Rectal smooth muscle tissue (tissue), 1 donor: ENCODE data around the gene CDH9.

Experiments
- H3K27ac ChIP-seq: one replicate; pipeline ENCODE4 v1.7.0; 2013; ENCODE audit warnings: low read depth, low read length, inconsistent platforms
- H3K27me3 ChIP-seq: one replicate; pipeline ENCODE4 v1.7.0; 2013; ENCODE audit warnings: low read length; ENCODE audit not compliant: control insufficient read depth, insufficient read depth
- H3K36me3 ChIP-seq: one replicate; pipeline ENCODE4 v1.7.0; 2013; ENCODE audit warnings: low read length; ENCODE audit not compliant: control insufficient read depth, insufficient read depth
- H3K4me1 ChIP-seq: one replicate; pipeline ENCODE4 v1.7.0; 2013; ENCODE audit warnings: low read length; ENCODE audit not compliant: control insufficient read depth, insufficient read depth
- H3K4me3 ChIP-seq: one replicate; pipeline ENCODE4 v1.7.0; 2013; ENCODE audit warnings: low read length
- H3K9ac ChIP-seq: one replicate; pipeline ENCODE4 v1.7.0; 2013; ENCODE audit warnings: low read length

CDH9 gene, protein sequence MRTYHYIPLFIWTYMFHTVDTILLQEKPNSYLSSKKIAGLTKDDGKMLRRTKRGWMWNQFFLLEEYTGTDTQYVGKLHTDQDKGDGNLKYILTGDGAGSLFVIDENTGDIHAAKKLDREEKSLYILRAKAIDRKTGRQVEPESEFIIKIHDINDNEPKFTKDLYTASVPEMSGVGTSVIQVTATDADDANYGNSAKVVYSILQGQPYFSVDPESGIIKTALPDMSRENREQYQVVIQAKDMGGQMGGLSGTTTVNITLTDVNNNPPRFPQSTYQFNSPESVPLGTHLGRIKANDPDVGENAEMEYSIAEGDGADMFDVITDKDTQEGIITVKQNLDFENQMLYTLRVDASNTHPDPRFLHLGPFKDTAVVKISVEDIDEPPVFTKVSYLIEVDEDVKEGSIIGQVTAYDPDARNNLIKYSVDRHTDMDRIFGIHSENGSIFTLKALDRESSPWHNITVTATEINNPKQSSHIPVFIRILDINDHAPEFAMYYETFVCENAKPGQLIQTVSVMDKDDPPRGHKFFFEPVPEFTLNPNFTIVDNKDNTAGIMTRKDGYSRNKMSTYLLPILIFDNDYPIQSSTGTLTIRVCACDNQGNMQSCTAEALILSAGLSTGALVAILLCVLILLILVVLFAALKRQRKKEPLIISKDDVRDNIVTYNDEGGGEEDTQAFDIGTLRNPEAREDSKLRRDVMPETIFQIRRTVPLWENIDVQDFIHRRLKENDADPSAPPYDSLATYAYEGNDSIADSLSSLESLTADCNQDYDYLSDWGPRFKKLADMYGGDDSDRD

DNA sequence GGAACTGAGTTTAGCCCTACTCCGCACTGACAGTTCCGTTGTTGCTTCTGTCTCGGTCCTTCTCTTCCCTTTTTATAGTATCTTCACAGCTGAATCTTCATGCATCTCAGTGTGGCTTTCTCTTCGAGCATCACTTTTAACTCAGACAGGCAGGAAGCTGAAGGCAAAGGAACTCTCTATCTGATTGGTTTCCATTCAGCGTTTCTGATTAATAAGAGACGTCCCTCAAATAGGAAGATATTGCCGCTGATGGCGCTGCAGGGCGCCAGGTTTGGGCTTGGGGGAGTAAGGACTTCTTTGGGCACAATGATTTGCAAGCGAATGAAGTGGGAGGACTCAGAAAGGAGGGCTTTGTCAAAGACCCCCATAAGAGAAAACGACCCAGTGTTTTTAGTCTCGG, at the start of gene CDH9:
CDH9 (minus strand) TSS at position 111 of the 400 bp plus-strand sequence. CDS start 50,253 bp downstream, outside the sequence.
- H3K36me3 ChIP-seq, result no peaks in the 10 kb centered on the region
- H3K9ac ChIP-seq, result no peak within 1 kb of the TSS
- no peaks in the 10 kb centered on the region for H3K27me3 ChIP-seq
- H3K27ac ChIP-seq, result no peak within 1 kb of the TSS
- no peak within 1 kb of the TSS for H3K4me3 ChIP-seq
- no peaks in the 10 kb centered on the region for H3K4me1 ChIP-seq

DNA sequence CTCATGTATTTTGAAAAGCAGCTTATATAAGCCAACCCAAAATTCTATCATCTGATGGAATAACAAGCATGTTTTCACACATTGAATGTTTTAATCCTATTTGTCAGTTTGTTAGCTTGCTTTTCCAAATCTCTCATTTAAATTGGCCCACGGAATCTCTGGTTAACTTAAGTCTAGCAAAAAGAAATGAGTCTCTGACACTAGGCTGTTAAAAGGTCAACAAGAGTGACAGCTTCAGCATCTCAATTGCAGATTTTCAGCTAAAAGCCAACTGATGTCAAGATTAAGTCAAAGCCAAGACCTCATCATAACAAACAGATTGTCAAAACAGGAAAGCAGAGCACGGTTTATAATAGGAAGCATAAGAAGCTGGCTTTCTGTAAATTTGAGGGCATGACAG, 49.4 kb upstream of the CDH9 start:
- H3K9ac ChIP-seq, result no peak overlapping the region
- H3K4me3 ChIP-seq, result no peak overlapping the region
- H3K36me3 ChIP-seq, result no peaks in the 10 kb centered on the region
- H3K4me1 ChIP-seq, result no peaks in the 10 kb centered on the region
- no peaks in the 10 kb centered on the region for H3K27me3 ChIP-seq
- H3K27ac ChIP-seq, result no peak overlapping the region

- no peak overlapping the region for H3K27ac ChIP-seq
- H3K4me1 ChIP-seq, result no peaks in the 10 kb centered on the region
- H3K9ac ChIP-seq, result no peak overlapping the region
- no peaks in the 10 kb centered on the region for H3K27me3 ChIP-seq
- no peaks in the 10 kb centered on the region for H3K36me3 ChIP-seq
- H3K4me3 ChIP-seq, result no peak overlapping the region
These were observed 45.3 kb upstream of the CDH9 start for GRCh38 chr5:27083449-27084415.

GRCh38 chr5:27080147-27080546, 41.8 kb upstream of the CDH9 start:
- no peaks in the 10 kb centered on the region for H3K4me1 ChIP-seq
- no peaks in the 10 kb centered on the region for H3K36me3 ChIP-seq
- H3K4me3 ChIP-seq, result no peak overlapping the region
- H3K27ac ChIP-seq, result no peak overlapping the region
- no peak overlapping the region for H3K9ac ChIP-seq
- H3K27me3 ChIP-seq, result no peaks in the 10 kb centered on the region

DNA sequence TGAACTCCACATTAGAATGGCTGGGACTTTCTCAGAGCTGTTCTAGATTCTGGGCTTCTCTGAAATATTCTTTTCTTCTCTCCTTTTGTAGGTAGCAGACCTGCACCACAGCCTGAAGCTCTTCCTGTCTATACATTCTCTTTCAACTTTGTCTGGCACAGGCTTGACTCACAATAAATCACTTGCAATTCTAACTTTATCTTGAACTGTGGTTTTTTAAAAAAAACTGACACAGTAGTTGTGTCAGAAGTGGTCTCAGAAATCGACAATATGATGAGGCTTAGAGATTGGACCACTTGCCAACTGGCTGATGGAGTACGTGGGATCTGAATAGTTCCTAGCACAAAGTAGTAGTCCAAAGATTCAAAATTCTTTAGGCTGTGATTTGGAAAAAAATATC, 24.1 kb upstream of the CDH9 start:
- Histone ChIP-seq H3K27ac (no peak overlapping the region), H3K4me1 (no peaks in the 10 kb centered on the region), H3K9ac (no peak overlapping the region), H3K27me3 (no peaks in the 10 kb centered on the region), H3K36me3 (no peaks in the 10 kb centered on the region), H3K4me3 (no peak overlapping the region)

- Histone ChIP-seq H3K27me3 (no peaks in the 10 kb centered on the region), H3K9ac (no peak overlapping the region), H3K4me3 (no peak overlapping the region), H3K27ac (no peak overlapping the region), H3K36me3 (no peaks in the 10 kb centered on the region), H3K4me1 (no peaks in the 10 kb centered on the region)
These were observed 10.1 kb upstream of the CDH9 start for GRCh38 chr5:27048510-27048909.

DNA sequence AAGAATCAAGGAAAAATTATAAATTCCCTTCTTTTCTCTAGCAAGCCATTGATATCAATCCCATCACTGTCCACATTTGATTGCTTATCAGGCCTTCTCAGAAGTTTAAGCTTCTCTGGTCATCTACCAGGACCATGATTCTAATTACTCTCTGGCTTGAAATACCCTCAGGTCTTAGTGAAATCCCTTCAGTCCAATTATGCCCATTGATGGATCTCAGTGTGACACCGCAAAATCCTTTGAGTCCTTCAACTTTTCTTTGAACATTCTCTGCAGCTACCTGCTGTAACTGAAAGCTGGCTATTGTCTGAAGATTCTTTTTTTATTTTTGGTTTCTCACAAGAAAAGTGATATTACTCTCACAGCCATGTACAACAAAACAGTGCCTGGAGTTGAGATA, 3.0 kb upstream of the CDH9 start:
- H3K9ac ChIP-seq, result no peak overlapping the region
- H3K36me3 ChIP-seq, result no peaks in the 10 kb centered on the region
- H3K4me1 ChIP-seq, result no peaks in the 10 kb centered on the region
- H3K4me3 ChIP-seq, result no peak overlapping the region
- no peaks in the 10 kb centered on the region for H3K27me3 ChIP-seq
- no peak overlapping the region for H3K27ac ChIP-seq

- H3K4me1 ChIP-seq, result no peaks in the 10 kb centered on the region
- H3K27me3 ChIP-seq, result no peaks in the 10 kb centered on the region
- H3K9ac ChIP-seq, result no peak overlapping the region
- no peak overlapping the region for H3K27ac ChIP-seq
- no peaks in the 10 kb centered on the region for H3K36me3 ChIP-seq
- no peak overlapping the region for H3K4me3 ChIP-seq
These were observed 3.8 kb downstream of the CDH9 start for GRCh38 chr5:27034565-27034964.

- Histone ChIP-seq H3K9ac (no peak overlapping the region), H3K4me1 (no peaks in the 10 kb centered on the region), H3K36me3 (no peaks in the 10 kb centered on the region), H3K27ac (no peak overlapping the region), H3K4me3 (no peak overlapping the region), H3K27me3 (no peaks in the 10 kb centered on the region)
These were observed 11.6 kb downstream of the CDH9 start for GRCh38 chr5:27026801-27027200.

GRCh38 chr5:27026063-27026462, 12.3 kb downstream of the CDH9 start:
- Histone ChIP-seq H3K9ac (no peak overlapping the region), H3K4me1 (no peaks in the 10 kb centered on the region)

GRCh38 chr5:27021471-27021870, 16.9 kb downstream of the CDH9 start:
- H3K36me3 ChIP-seq, result no peaks in the 10 kb centered on the region
- no peak overlapping the region for H3K4me3 ChIP-seq
- no peak overlapping the region for H3K27ac ChIP-seq
- H3K9ac ChIP-seq, result no peak overlapping the region
- H3K27me3 ChIP-seq, result no peaks in the 10 kb centered on the region
- no peaks in the 10 kb centered on the region for H3K4me1 ChIP-seq

More at GRCh38 chr5:27026063-27026462, 12.3 kb downstream of the CDH9 start:
- no peaks in the 10 kb centered on the region for H3K27me3 ChIP-seq
- H3K36me3 ChIP-seq, result no peaks in the 10 kb centered on the region
- no peak overlapping the region for H3K27ac ChIP-seq
- no peak overlapping the region for H3K4me3 ChIP-seq

- Histone ChIP-seq H3K9ac (no peak overlapping the region), H3K36me3 (no peaks in the 10 kb centered on the region), H3K4me3 (no peak overlapping the region), H3K27me3 (no peaks in the 10 kb centered on the region), H3K4me1 (no peaks in the 10 kb centered on the region), H3K27ac (no peak overlapping the region)
These were observed 17.4 kb downstream of the CDH9 start for GRCh38 chr5:27020973-27021372.
